HepG2 (cell line): ENCODE results near the gene FMR1. TPM values are rescaled to one million over a fixed set of nuclear protein-coding genes. Genes with fewer than 3 reads are reported as not detected.

Source experiments
- BORCS8-MEF2B ChIP-seq: sonication (generic); formaldehyde crosslinking; IDR thresholded peaks from 2 replicates; pipeline ENCODE4 v1.8.0; 2022; ENCODE audit warnings: mild to moderate bottlenecking, missing genetic modification reagents
- FOXO1 ChIP-seq: sonication (generic); formaldehyde crosslinking; IDR thresholded peaks from 2 replicates; pipeline ENCODE4 v1.4.0; 2020; ENCODE audit warnings: missing genetic modification reagents
- GFI1 ChIP-seq: sonication (generic); formaldehyde crosslinking; IDR thresholded peaks from 2 replicates; pipeline ENCODE4 v1.5.0; 2020; ENCODE audit warnings: missing genetic modification reagents, mild to moderate bottlenecking, borderline replicate concordance
- HHEX ChIP-seq: IDR thresholded peaks from 2 replicates; pipeline ENCODE4 v1.6.1; 2016; ENCODE audit warnings: control low read depth
- JUN ChIP-seq: sonication (generic); formaldehyde crosslinking; IDR thresholded peaks from 2 replicates; pipeline ENCODE4 v1.4.0; 2020; ENCODE audit warnings: mild to moderate bottlenecking, missing genetic modification reagents
- KAT2B ChIP-seq: fragments of 150-350 bp; IDR thresholded peaks from 2 replicates; pipeline ENCODE4 v1.6.1; 2014; ENCODE audit warnings: low read depth, low read length, borderline replicate concordance
- MED1 ChIP-seq: sonication (generic); formaldehyde crosslinking; IDR thresholded peaks from 2 replicates; pipeline ENCODE4 v1.4.0; 2020; ENCODE audit warnings: missing genetic modification reagents
- NCOA2 ChIP-seq: sonication (generic); formaldehyde crosslinking; IDR thresholded peaks from 2 replicates; pipeline ENCODE4 v1.8.0; 2022; ENCODE audit warnings: inconsistent platforms
- PRDM10 ChIP-seq: sonication (generic); formaldehyde crosslinking; IDR thresholded peaks from 2 replicates; pipeline ENCODE4 v1.4.0; 2020; ENCODE audit warnings: low read depth, missing genetic modification reagents
- RXRA ChIP-seq: sonication (generic); formaldehyde crosslinking; IDR thresholded peaks from 2 replicates; pipeline ENCODE4 v1.5.1; 2020; ENCODE audit warnings: missing genetic modification reagents
- TBX3 ChIP-seq: fragments of 450-650 bp; IDR thresholded peaks from 2 replicates; pipeline ENCODE4 v1.6.1; 2017; ENCODE audit warnings: antibody characterized with exemption, mild to moderate bottlenecking, inconsistent platforms, borderline replicate concordance
- TEAD3 ChIP-seq: optimal IDR thresholded peaks from 2 replicates; pipeline ENCODE3; 2016; ENCODE audit warnings: borderline replicate concordance
- WIZ ChIP-seq: sonication (generic); formaldehyde crosslinking; IDR thresholded peaks from 2 replicates; pipeline ENCODE4 v1.5.1; 2020; ENCODE audit warnings: mild to moderate bottlenecking, missing genetic modification reagents
- ZMYM2 ChIP-seq: sonication (generic); formaldehyde crosslinking; IDR thresholded peaks from 2 replicates; pipeline ENCODE4 v1.8.0; 2022; ENCODE audit warnings: mild to moderate bottlenecking, missing genetic modification reagents
- ZNF12 ChIP-seq: sonication (generic); formaldehyde crosslinking; IDR thresholded peaks from 2 replicates; pipeline ENCODE4 v1.5.0; 2020; ENCODE audit warnings: missing genetic modification reagents
- ZNF646 ChIP-seq: sonication (generic); formaldehyde crosslinking; IDR thresholded peaks from 2 replicates; pipeline ENCODE4 v1.9.0; 2021; ENCODE audit warnings: mild to moderate bottlenecking, missing genetic modification reagents
- ZNF773 ChIP-seq: sonication (generic); formaldehyde crosslinking; IDR thresholded peaks from 2 replicates; pipeline ENCODE4 v1.4.0; 2020; ENCODE audit warnings: missing genetic modification reagents, borderline replicate concordance
- ZSCAN22 ChIP-seq: sonication (generic); formaldehyde crosslinking; IDR thresholded peaks from 2 replicates; pipeline ENCODE4 v1.4.0; 2020; ENCODE audit warnings: mild to moderate bottlenecking, missing genetic modification reagents
- ZSCAN9 ChIP-seq: IDR thresholded peaks from 2 replicates; pipeline ENCODE4 v1.6.1; 2016; ENCODE audit warnings: borderline replicate concordance
- polyA plus RNA-seq, 8 experiments: library from polyadenylated mRNA; depleted of rRNA in 3 of 8; stranded (reverse) in 7 of 8; unstranded in 1 of 8; fragments of >200 nt; fragmentation: Illumina TruSeq in 4 of 8; extraction: Trizol in 4 of 8; gene quantifications; 2 replicates each; pipeline versions ENCODE4 v1.2.1 to v1.2.3, GENCODE V29; 2011 to 2016; ENCODE audit warnings: low read depth in 4 of 8, missing spikeins in 1 of 8, mixed read lengths in 1 of 8; ENCODE audit not compliant: insufficient read depth in 1 of 8
- total RNA-seq, 5 experiments: library from RNA; depleted of rRNA; stranded (reverse); fragments of >200 nt; fragmentation: Illumina TruSeq; extraction: Trizol; gene quantifications; 2 replicates each; pipeline ENCODE4 v1.2.3, GENCODE V29; 2016; ENCODE audit warnings: low read depth in 1 of 5
- TF ChIP-seq, protein P1 (sequence below): sonication (generic); formaldehyde crosslinking; IDR thresholded peaks from 2 replicates; pipeline ENCODE4 v1.5.0; 2020; ENCODE audit warnings: missing genetic modification reagents

Gene FMR1
- total and polyA plus RNA-seq, 2 of the 13 experiments (the other 11 are each of a cell fraction or from before 2014, with no cell fraction given): 27.8 to 49.6 TPM

DNA sequence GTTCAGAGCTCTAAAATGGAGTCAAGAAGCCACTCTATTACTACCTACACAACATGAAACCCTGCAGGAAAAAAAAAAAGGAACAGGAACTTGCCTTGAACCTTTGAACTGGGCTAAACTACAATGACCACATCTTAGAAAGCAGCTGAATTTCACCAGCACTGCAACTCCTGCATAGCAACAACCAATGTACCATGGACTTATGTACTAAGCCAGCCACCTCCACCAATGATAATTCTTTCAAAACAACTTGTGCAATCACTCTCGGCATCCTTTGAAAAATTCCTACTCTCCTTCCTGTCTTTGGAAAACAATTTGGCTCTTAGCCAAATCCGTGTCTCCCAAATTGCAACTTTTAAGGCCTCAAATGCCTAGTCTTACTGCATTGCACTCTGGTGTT is 26.8 kb upstream of the FMR1 start (continued):
- TF ChIP-seq ZNF646 (CRISPR knock-in tag) (no peak), FOXO1 (peak; percentile 98), ZNF773 (CRISPR knock-in tag) (no peak), NCOA2 (CRISPR knock-in tag) (peak; percentile 92), TBX3 (no peak; the same call in 1 of the 2 replicates), ZMYM2 (CRISPR knock-in tag) (peak; percentile 65; the same call in 1 of the 2 replicates), PRDM10 (0 out of 2 replicates have a peak, but pooled peaks have one; percentile 19), MED1 (CRISPR knock-in tag) (peak; percentile 95), ZSCAN9 (0 out of 2 replicates have a peak, but pooled peaks have one; percentile 27), ZNF12 (0 out of 2 replicates have a peak, but pooled peaks have one; percentile 22), KAT2B (no peak), WIZ (CRISPR knock-in tag) (no peak), BORCS8-MEF2B (CRISPR knock-in tag) (no peak), HHEX (CRISPR knock-in tag) (no peak), RXRA (CRISPR knock-in tag) (peak; percentile 45; the same call in 1 of the 2 replicates), TEAD3 (peak; percentile 86), JUN (CRISPR knock-in tag) (0 out of 2 replicates have a peak, but pooled peaks have one; percentile 49), GFI1 (CRISPR knock-in tag) (no peak), ZSCAN22 (no peak)
- TF ChIP-seq, protein P1, sequence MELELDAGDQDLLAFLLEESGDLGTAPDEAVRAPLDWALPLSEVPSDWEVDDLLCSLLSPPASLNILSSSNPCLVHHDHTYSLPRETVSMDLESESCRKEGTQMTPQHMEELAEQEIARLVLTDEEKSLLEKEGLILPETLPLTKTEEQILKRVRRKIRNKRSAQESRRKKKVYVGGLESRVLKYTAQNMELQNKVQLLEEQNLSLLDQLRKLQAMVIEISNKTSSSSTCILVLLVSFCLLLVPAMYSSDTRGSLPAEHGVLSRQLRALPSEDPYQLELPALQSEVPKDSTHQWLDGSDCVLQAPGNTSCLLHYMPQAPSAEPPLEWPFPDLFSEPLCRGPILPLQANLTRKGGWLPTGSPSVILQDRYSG (CRISPR knock-in tag): no peak
